MCF 10A (cell line): ENCODE data around the gene CXCL8. TPM values are rescaled to one million over a fixed set of nuclear protein-coding genes. Genes with fewer than 3 reads are reported as not detected.
A peak's percentile ranks its signal among the peaks of the same experiment; 100 is the strongest.

Source experiments
- BruUV-seq: library from RNA; stranded (reverse); fragments of 400-500 nt; replicated peaks from 2 replicates; lab custom pipeline; 2021; lab: Mats Ljungman, UMichigan
- CTCF ChIA-PET: fragments of 300-600 bp; sonication (Branson Sonifier 250); formaldehyde crosslinking; extraction: SDS; loops from one replicate; lab custom pipeline; 2021; ENCODE audit warnings: antibody characterized with exemption, inconsistent platforms; lab: Yijun Ruan, JAX
- POLR2A ChIA-PET: fragments of 300-600, 350-650 bp; sonication (Branson Sonifier 250); formaldehyde crosslinking; extraction: SDS; loops from one replicate; lab custom pipeline; 2020; ENCODE audit warnings: antibody characterized with exemption, inconsistent platforms; lab: Yijun Ruan, JAX
- DNase-seq: peaks from one replicate; pipeline ENCODE4 v3.0.0-alpha.2; 2018; ENCODE audit not compliant: unreplicated experiment
- H3K27ac Mint-ChIP-seq: one replicate; pipeline ENCODE4 v1.8.0; 2022; ENCODE audit warnings: mild to moderate bottlenecking, low read depth, mixed read lengths; ENCODE audit not compliant: unreplicated experiment
- H3K27me3 Mint-ChIP-seq: one replicate; pipeline ENCODE4 v1.8.0; 2022; ENCODE audit warnings: mixed read lengths; ENCODE audit not compliant: insufficient read depth, unreplicated experiment
- H3K36me3 Mint-ChIP-seq: one replicate; pipeline ENCODE4 v1.8.0; 2022; ENCODE audit warnings: mild to moderate bottlenecking, moderate library complexity, mixed read lengths; ENCODE audit not compliant: insufficient read depth, unreplicated experiment
- H3K4me1 Mint-ChIP-seq: one replicate; pipeline ENCODE4 v1.8.0; 2022; ENCODE audit warnings: mixed read lengths; ENCODE audit not compliant: insufficient read depth, unreplicated experiment
- H3K4me3 Mint-ChIP-seq: one replicate; pipeline ENCODE4 v1.8.0; 2022; ENCODE audit warnings: mild to moderate bottlenecking, moderate library complexity, mixed read lengths; ENCODE audit not compliant: unreplicated experiment
- H3K9me3 Mint-ChIP-seq: one replicate; pipeline ENCODE4 v1.8.0; 2022; ENCODE audit warnings: mixed read lengths; ENCODE audit not compliant: unreplicated experiment
- CTCF ChIP-seq: fragments of 200-600 bp; IDR thresholded peaks from one replicate; pipeline ENCODE4 v1.8.0; 2022; ENCODE audit warnings: antibody characterized with exemption, mild to moderate bottlenecking; ENCODE audit not compliant: unreplicated experiment
- intact Hi-C: fragments of 100-400 bp; cut with micrococcal nuclease; formaldehyde crosslinking; loops from 2 replicates; pipeline ENCODE4 v1.14.1; 2022
- total RNA-seq: library from RNA; stranded (reverse); gene quantifications from 2 replicates; pipeline ENCODE4 v1.2.3, GENCODE V29; 2022

CXCL8 gene
- total RNA-seq, 1 experiment from 2014 or later, result 36.2 TPM

- POLR2A ChIA-PET, result interaction anchor here (0.8 to 2.7 kb wide), 8 partner anchors 9 to 143 kb away, joined by 3 to 8 read pairs (median 6); no protein-coding TSS in a partner anchor
- intact Hi-C loops, result no loop called here
- BruUV-seq, result TSS peak; percentile 42
Measured at GRCh38 chr4:73721909-73722308, 18.5 kb upstream of the CXCL8 start.

GRCh38 chr4:73723023-73723422 lies 17.3 kb upstream of the CXCL8 start:
- DNase-seq, result peak; percentile 68
- Mint-ChIP-seq H3K27me3 (no peaks in the 10 kb centered on the region), H3K4me3 (no peak overlapping the region), H3K4me1 (peaks cover 50% of the 10 kb centered on the region), H3K9me3 (peaks cover 7% of the 10 kb centered on the region), H3K36me3 (peaks cover 11% of the 10 kb centered on the region), H3K27ac (no peak overlapping the region)
- intact Hi-C loops, result no loop called here
- ChIA-PET CTCF (no interaction called here), POLR2A (interaction anchor here (0.7 kb wide), 1 partner anchor 129 kb away, joined by 3 read pairs; no protein-coding TSS in a partner anchor)
- no TSS peak for BruUV-seq
- TF ChIP-seq CTCF, result no peak

More at GRCh38 chr4:73721909-73722308, 18.5 kb upstream of the CXCL8 start:
- Mint-ChIP-seq H3K4me1 (peaks cover 46% of the 10 kb centered on the region), H3K9me3 (peaks cover 7% of the 10 kb centered on the region), H3K36me3 (peaks cover 11% of the 10 kb centered on the region), H3K4me3 (no peak overlapping the region), H3K27me3 (no peaks in the 10 kb centered on the region), H3K27ac (peak overlapping the region; percentile 78)
- TF ChIP-seq CTCF, result no peak
- CTCF ChIA-PET, result interaction anchor here (0.6 to 1.1 kb wide), 6 partner anchors 8 to 417 kb away, joined by 3 to 4 read pairs (median 4); no protein-coding TSS in a partner anchor
- DNase-seq, result no peak

DNA sequence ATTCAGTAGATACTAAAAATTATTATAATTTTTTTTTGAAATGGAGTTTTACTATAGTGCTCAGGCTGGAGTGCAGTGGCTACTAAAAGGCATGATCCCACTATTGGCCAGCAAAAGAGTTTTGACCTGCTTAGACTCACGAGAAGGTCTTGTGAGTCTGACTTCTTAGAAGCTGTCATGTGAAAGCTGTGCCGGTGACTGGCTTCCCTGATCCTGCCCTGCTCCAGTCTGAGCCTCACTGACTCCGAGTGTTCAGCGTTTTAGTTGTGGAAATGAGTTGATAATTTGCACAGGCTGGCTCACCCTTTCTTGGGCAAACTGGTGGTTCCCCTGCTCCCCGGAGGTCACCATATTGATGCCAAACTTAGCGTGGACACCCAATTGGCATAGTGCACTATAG lies 16.4 kb upstream of the CXCL8 start:
- intact Hi-C loops, result no loop called here
- BruUV-seq, result no TSS peak

More for the DNA sequence above, 16.4 kb upstream of the CXCL8 start:
- ChIA-PET POLR2A (interaction anchor here (1.4 to 2.0 kb wide), 2 partner anchors 12 to 16 kb away, joined by 3 to 6 read pairs; no protein-coding TSS in a partner anchor), CTCF (interaction anchor here (0.7 kb wide), 1 partner anchor 62 kb away, joined by 6 read pairs; no protein-coding TSS in a partner anchor)
- Mint-ChIP-seq H3K27me3 (no peaks in the 10 kb centered on the region), H3K4me3 (no peak overlapping the region), H3K36me3 (peaks cover 11% of the 10 kb centered on the region), H3K27ac (no peak overlapping the region), H3K9me3 (peaks cover 7% of the 10 kb centered on the region), H3K4me1 (peaks cover 45% of the 10 kb centered on the region)
- DNase-seq, result no peak
- TF ChIP-seq CTCF, result no peak
